T-helper 9 cell (primary cell): ENCODE data around the gene OR6N2.

Experiments used
- DNase-seq: peaks from one replicate; pipeline ENCODE4 v3.0.0-alpha.2; 2020
- total RNA-seq, 2 donors: gene quantifications; one replicate each; lab custom pipeline; 2026; lab: John Stamatoyannopoulos, UW

The OR6N2 gene, protein sequence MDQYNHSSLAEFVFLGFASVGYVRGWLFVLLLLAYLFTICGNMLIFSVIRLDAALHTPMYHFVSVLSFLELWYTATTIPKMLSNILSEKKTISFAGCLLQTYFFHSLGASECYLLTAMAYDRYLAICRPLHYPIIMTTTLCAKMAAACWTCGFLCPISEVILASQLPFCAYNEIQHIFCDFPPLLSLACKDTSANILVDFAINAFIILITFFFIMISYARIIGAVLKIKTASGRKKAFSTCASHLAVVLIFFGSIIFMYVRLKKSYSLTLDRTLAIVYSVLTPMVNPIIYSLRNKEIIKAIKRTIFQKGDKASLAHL
- total RNA-seq: 0 reads per million in 2 donors

DNA sequence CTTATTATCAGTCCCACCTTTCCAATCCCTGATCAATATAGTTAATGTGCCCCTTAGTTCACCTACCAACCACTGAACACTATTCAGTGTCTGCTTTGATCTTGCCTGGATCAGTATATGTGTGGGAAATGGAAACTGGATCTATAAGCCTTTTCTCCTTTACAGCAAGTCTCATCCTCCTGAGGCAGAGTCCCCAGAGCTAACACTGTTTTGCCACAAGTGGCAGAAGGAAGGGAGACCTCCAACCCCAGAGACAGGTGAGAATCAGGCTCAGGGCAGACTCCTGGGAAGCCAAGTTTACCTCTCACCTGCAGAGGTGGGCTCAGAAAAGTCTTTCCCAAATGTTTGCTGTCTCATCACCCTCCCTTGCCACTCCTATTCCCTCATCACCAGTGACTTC lies at the start of gene OR6N2:
OR6N2 (minus strand) TSS at position 101 of the 400 bp plus-strand sequence. CDS start 3,569 bp downstream, outside the sequence.
- no peak for DNase-seq

DNA sequence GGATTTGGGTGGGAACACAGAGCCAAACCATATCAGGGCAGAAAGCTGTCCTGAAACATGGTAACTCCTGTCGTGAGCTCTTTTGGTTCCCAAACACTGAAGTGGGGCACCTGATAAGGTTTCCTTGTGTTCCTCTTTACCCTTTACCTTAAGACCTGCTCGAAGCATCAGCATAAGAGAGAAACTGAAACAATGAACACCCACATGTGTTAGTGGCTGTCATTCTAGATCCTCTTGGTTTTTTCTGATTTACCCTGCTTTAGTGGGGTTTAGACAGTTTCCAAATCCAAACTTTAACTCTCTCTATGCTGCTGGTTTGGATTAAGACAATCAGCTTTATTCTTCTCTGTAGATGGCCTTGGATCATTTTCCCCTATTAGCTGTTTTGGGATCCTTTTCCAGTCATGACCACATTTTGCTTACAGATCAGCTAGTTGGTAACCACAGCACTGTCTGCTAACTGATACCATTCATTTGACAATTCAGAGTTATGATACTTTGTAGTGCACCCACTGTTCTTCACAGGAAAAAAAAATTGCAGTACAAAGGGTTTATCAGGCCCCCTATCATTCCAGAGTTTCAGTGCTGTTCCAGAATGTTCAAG lies 49.2 kb upstream of the OR6N2 start:
- no peak for DNase-seq

DNA sequence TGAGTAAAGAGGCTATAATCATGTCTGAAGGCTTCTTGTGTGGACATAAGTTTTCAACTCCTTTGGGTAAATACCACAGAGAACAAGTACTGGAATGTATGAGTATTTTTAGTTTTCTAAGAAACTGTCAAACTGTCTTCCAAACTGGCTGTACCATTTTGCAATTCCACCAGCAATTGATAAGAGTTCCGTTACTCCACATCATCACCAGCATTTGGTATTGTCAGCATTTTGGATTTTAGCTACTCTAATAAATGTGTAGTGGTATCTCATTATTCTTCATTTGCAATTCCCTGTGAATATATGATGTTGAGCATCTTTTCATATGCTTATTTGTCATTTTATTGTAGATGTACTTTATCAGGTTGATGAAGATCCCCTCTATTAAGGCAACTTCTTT lies 40.7 kb upstream of the OR6N2 start:
- DNase-seq: no peak

DNA sequence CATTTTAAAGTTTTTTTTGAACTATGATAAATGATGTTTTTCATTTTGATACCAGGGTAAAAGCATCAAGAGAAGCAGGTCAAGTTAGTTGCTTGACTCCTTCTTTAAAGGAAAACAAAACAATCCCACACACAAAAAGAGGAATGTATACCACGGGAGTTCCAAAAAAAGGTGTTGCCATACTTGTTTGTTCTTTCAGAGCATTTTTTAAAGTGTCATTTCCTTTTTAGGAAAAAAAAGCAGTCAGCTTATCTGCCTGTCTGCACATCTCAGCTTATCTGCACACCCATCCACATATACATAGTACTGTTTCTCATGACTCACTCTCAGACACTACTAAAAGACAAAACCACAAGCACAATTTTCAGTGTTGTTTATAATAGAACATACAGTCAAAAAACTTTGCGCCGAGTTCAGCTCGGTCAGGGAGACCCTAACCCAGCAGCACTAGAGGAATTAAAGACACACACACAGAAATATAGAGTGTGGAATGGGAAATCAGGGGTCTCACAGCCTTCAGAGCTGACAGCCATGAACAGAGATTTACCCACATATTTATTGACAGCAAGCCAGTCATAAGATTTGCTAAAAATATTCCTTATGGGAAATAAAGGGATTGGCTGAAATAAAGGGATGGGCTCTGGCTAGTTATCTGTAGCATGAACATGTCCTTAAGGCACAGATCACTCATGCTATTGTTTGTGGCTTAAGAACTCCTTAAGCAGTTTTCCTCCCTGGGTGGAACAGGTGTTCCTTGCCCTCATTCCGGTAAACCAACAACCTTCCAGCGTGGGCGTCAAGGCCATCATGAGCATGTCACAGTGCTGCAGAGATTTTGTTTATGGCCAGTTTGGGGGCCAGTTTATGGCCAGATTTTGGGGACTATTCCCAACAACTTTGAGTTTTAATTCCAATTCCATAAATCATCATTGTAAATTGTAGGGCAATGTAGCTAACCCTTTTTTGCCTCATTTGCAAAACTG lies 38.7 kb upstream of the OR6N2 start:
- no peak for DNase-seq

DNA sequence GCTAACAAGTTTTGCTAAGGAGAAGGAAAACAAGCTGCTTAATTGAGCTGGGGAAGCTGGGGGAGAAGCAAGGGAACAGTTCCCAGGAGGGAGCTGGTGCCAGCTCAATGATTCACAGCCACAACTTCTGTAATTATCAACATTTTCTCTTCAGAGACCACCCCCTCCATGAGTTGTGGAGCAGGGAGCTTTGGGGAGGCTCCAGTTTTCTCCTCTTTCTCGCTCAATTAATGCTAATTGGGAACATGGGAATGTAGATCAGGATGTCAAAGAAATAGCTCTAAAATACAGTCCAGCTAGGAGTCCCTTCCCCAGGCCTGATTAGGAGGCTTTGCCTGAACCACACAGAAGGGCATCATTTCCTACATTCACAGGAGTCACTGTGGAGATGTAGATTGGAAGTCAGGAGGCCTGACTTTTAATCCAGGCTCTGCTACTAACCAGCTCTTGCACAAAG lies 38.0 kb upstream of the OR6N2 start:
- DNase-seq: no peak

DNA sequence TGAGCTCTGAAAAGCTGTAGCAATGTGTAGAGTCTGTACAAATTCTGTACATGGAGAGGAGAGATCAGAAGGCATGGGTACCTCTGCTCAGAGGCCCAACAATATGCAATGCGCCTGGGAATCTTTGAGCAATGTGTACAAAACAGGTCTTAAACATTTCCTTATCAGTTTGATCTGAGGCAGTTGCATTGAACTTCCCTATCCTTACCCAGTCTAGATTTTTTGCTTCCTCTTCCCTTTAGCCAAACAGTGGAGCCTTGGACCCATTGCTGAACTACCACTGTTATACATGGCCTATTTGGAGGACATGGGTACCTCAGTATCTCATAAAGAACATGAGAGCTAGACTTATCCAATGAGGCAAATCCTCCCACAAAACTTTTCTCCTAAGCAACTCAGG lies 37.6 kb upstream of the OR6N2 start:
- DNase-seq: no peak

DNA sequence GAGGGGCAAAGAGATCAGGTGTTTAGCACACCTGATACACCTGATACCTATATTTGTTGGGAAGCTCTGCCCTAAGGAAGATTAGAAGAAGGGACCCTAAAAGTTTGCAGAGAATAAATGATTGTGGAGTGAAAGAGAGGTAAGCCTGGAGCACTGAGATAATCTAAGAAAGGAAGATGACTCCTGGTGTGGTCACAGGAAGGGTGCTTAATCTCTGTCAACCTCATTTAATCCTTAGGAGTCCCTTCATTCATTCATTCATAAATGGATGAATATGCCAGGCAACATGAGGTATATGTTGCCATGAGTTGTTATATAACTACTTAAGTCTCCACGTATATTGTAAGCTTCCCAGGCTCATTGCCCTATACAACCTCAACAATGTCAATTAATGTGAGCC lies 34.0 kb upstream of the OR6N2 start:
- no peak for DNase-seq

DNA sequence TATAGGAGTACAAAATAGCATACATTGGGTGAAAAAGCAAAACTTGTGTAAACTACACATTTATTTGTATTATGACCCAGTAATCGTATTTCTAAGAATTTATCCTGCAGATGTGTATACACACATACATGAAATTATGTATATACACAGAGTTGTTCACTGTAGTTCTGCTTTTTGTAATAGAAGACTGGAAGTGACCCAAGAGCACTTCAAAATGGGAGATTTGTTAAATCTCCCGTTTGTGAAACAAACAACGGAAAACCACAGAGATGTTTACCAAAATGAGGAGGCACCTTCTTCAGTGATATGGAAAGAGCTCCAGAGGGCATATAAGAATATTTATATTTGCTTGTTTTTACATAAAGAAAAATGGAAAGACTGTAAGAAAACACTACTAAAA lies 32.2 kb upstream of the OR6N2 start:
- DNase-seq: no peak

DNA sequence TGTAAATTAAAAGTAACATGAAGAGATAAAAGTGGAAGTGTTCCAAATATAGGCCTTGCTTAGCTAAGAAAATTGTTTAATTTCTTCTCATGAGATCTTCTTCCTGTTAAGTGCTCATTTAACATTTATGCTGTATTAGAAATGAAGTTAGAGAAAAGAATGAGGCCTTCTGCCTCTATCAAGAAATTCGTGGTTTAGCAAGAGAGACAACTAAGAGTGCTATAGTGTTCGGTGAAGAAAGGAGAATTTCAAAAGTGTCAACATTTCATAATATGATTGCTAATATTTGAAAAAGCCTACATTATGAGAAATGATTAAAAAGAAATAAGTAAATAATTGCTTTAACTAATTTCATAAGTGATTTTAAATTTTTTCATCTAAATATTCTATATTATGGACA lies 31.3 kb upstream of the OR6N2 start:
- DNase-seq: no peak

DNA sequence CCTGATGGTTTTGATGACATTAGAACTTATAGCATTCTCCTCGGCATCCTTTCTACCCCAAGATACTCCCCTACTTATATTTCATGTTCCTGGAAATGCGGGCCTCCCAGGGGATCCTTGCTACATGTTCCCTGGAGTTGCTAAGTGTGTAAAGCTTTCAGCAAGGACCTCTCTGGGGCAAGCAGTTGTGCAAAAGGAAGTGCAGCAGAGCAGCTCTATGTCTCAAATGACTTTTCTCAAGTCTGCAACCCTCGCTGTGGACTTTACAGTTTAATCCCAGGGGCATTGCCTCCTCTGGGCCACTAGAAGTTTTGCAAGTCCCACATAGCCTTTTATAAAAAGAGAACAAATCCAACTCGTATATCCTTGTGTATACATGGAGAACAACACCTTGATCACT lies 29.3 kb upstream of the OR6N2 start:
- DNase-seq: no peak

DNA sequence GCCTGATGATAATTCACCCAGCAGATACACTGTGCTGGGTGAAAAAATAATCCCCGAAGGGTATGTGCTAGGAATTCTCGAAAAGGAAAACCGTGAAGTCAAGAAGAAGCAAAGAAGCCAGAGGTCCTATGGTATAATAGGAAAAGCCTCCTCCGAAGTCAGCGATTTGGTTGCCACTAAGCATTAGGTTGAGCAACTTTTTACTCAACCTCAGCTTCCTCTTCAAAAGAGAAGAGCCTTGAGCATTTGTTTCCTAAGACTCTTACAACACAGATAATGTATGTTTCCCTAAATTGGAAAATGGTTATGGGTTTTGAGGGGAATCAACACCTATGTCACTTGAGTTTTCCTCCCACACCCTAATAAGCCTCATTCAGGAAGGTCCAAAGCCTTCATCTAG lies 28.9 kb upstream of the OR6N2 start:
- DNase-seq: no peak

DNA sequence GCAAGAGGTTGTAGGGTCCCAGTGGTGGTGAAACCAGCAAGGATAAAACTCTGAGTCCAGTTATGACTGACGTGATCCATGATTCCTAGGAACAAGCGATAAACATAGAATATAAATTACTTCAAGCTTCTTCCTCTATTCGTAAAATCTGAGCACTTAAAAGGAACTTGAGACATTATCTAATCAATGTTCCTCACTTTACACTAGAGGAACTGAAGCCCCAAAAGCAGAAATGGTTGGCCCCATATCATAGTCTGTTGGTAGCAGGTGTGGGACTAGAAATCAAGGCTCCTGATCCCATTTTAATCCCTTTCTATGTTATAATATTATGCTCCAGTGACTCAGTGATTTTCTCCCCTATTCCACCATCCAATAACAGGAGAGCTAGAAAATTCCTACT lies 28.3 kb upstream of the OR6N2 start:
- no peak for DNase-seq

DNA sequence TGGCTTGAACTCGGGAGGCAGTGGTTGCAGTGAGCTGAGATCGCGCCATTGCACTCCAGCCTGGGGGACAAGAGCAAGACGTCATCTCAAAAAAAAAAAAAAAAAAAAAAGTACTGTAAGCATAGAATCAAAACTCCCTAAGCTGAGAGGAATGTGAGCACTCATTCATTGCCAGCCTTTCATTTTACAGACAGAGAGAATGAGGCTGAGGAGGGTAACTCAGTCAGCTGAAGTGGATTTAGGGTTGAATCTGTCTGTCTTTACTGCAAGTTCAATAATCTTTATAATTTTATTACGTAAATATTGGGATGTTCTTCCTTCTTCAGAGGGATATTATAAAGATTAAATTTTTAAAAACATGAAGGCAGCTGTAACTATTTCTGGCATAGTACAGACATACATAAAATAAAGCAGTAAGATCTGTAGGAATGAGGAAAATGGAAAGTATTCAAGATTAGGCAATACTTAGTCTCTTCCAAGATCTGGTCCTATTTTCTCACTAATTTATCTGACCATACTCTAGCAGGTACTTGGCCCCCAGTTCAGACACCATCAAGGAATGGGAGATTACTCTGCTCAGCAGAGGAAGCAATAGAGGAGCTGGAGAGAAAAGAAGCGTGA lies 26.0 kb upstream of the OR6N2 start:
- DNase-seq: no peak

DNA sequence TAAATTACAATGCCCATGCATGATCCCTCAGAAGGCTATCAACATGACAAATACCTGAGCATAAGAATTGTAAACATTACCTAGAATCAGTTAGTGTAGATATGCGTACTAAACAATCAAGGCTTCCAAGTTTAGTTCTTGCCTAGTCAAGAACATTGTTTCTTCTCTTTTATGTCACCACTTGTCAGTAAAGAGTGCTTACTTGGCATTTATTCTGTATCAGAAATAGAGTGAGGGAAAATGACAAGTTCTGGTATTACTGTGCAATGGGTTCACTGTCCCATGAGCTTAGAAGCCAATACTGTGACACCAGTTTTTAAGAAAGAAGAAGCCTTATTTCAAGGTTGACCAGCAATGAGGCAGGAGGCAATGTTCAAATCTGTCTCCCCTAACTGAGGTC lies 22.7 kb upstream of the OR6N2 start:
- no peak for DNase-seq

DNA sequence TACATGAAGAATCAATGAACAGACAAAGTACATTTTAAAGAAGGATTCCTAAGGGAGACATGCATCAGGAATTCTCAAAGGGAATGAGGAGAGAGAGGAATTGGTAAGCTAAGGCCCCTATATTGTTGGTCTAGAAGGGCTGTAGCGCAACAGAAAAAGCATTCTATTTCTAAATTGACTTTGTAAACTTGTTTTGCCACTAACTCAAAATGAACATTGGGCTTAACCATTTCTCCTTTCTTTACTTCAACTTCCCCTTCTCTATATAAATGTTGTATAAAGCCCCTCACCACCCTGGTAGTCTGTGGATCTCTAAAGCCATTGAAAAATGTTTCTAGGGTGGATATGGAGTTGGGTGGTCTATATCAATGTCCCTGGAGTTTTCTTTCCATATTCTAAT lies 20.4 kb upstream of the OR6N2 start:
- no peak for DNase-seq

DNA sequence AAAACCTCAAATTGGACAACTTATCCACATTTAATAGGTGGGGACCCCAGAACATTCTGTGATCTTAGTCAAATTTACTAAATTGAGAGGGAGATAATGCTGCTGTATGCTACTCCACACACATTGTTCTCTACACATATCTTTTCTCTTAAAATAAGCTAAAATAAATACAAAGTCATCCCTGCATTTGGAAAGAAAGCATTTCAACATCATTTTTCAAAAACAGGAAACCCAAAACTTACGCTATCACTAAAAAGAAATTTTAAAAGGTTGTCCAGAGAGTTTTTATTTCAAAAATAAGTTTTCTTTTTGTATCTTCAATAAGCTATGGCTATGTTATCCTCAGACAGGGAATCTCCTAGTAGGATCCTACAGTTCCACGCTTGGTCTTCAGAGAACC lies 19.5 kb upstream of the OR6N2 start:
- no peak for DNase-seq

DNA sequence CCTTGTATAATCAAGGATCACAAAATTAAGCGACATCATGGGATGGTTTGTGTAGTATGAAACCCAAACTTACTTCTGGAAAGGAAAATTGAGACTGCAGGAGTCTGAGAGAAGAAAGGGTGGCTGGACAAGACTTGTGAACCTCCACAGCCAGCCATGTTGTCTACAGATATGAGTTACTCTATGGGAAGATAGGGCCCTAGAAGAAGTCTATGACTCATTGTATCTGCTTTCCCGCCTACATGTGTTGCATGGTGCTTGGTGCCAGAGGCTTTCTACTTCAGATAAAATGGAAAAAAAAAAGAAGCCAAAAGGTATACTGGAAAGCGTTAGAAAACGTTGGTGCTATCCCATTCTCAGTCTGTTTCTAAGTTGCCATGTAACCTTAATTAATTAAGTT lies 18.7 kb upstream of the OR6N2 start:
- no peak for DNase-seq

DNA sequence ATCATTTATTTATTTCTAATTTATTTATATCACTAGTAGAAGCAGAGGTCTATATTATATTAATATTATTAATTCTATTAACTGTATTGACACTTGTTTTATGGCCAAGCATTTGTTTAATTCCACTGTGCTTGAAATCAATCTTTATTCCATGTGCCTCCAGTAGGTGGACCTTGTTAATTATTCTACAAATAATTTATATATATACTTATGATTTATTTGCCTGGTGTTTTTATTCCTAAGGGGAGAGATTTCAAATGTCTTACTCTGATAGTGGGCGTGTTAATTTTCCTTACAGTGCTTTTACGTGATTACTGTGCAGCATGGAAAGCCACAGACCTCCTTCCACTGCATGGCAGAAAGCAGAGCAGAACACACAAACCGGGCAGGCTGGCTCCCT lies 17.5 kb upstream of the OR6N2 start:
- DNase-seq: no peak

DNA sequence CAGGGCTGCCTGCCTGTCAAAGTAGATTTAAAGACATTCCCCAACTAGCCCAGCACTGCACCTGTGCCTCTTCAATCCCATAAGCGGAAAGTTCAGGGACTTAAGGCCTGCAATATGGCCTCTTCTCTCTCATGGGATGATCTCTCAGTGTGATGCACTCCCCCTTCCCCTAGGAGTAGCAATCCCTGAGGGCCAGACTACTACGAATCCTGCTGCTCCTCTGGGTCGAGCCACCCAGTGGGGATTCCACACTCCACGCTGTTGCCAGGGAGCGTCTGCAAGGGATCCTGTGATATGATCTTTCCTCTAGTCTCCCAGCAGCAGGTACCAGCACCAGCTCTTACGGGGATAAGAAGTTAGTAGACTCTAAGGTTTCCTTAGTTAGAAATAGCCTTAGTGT lies 13.2 kb upstream of the OR6N2 start:
- no peak for DNase-seq

DNA sequence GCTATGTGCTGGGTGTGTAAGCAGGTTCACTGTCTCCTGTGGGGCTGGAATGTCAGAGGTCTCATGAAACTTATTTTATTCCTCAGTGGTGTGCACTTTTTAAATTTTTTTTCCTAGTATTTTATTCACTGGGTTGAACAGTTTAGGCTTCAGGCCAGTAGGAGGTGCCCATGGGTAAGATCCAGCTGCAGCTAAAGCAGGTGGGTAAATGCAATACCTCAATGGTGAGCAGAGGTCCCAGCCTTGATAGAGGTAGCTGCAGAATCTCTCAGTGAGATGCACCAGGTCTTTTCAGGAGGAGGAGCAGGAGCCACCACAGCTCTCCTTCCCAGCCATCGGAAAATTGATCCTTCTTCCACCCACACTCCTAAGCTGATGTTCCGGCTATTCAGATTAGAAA lies 12.6 kb upstream of the OR6N2 start:
- DNase-seq: peak; percentile 5

DNA sequence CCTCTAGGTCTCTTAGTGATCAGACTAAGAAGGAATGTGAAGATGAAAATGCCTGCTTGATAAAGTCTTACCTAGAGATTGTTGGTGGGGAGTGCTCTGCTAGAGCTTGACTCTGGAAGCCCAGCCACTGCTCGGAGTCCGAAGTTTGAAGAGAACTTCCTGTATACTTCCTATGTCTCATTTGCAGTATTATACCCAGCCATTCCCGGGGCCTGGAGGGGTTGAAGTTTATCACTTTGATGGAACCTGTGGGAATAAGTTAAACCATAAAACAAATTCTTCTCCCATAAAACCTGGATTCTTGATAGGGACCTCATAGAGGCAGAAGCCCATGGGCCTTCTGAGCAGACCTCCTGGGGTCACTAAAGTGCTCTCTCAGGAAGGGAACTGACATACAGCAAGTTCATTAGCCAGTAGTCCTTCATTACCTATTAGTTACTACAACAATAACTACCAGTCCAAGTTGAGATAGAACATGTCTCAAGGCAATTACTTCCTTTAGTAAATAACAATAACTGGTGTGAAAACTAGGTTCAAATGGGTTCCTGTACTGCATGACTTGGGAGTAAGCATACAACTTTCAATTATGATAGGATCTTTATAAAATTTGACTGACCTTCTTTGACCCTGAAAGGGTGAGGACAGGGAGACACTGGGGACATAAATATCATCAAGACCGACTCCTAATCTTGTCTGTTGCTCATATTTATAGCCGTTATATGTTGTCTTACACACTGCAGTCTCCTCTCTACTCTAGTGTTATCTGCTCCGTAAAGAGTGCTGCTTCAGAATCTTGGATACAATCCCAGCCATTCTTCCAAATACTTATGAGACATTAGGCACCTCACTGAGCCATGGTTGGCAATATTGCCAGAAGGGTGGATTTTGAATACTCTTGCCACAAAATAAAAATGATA lies 8.8 kb downstream of the OR6N2 start, which contains the start of gene OR6N1:
OR6N1 (minus strand) TSS at position 246 of the 917 bp plus-strand sequence. CDS start 5,513 bp downstream, outside the sequence.
- no peak for DNase-seq

DNA sequence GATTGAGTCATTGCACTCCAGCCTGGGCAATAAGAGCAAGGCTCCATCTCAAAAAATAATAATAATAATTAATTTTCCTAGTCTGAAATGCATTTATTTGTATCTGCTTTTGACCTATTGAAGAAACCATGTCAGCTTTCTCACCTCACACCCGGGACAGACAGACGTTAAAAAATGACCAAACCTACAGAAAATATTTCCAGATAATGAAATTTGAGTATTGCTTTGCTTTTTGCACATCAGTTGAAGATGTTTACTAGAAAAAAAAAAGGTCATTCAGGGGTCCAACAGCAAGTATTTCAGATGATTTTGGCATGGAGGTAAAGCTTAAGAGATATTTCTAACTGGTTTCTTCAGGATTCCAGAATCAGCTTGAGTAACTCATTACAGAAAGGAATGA lies 26.6 kb downstream of the OR6N2 start, which contains the start of gene OR6K6:
OR6K6 (plus strand) TSS at position 301 of the 400 bp plus-strand sequence. CDS start 168 bp downstream, outside the sequence.
- no peak for DNase-seq
